ENCODE data around the gene CHRM5. TPM values are rescaled to one million over a fixed set of nuclear protein-coding genes. Genes with fewer than 3 reads are reported as not detected.
A peak's percentile ranks its signal among the peaks of the same experiment; 100 is the strongest.

CHRM5 gene
- total RNA-seq, 1 donor from 2014 or later = not detected

GRCh38 chr15:33971811-33972210 lies 3.5 kb downstream of the CHRM5 start:
- Histone ChIP-seq H3K36me3 (no peaks in the 10 kb centered on the region), H3K9me3 (no peaks in the 10 kb centered on the region), H3K27me3 (no peaks in the 10 kb centered on the region), H3K4me3 (no peak overlapping the region), H3K27ac (no peak overlapping the region), H3K4me1 (no peaks in the 10 kb centered on the region)
- intact Hi-C loops (cut with DNase I) = no loop called here
- DNase-seq (ENCODE audit: low spot score in 2 of 2) = no peak
- TF ChIP-seq CTCF (IDR thresholded peaks at IDR 0.05) = no peak

- Histone ChIP-seq H3K4me1 (no peaks in the 10 kb centered on the region), H3K27me3 (no peaks in the 10 kb centered on the region), H3K27ac (no peak overlapping the region), H3K4me3 (no peak overlapping the region), H3K36me3 (no peaks in the 10 kb centered on the region), H3K9me3 (no peaks in the 10 kb centered on the region)
- TF ChIP-seq CTCF (IDR thresholded peaks at IDR 0.05) = no peak
- intact Hi-C loops (cut with DNase I) = no loop called here
- no peak for DNase-seq (ENCODE audit: low spot score in 2 of 2)
Measured at GRCh38 chr15:33975022-33975565, 6.8 kb downstream of the CHRM5 start.

GRCh38 chr15:33980159-33980558 lies 11.9 kb downstream of the CHRM5 start:
- H3K27me3 ChIP-seq = no peaks in the 10 kb centered on the region
- no peaks in the 10 kb centered on the region for H3K9me3 ChIP-seq
- intact Hi-C loops (cut with DNase I) = no loop called here
- TF ChIP-seq CTCF (IDR thresholded peaks at IDR 0.05) = no peak
- no peaks in the 10 kb centered on the region for H3K36me3 ChIP-seq
- no peaks in the 10 kb centered on the region for H3K4me1 ChIP-seq
- no peak overlapping the region for H3K4me3 ChIP-seq
- no peak for DNase-seq (ENCODE audit: low spot score in 2 of 2)
- no peak overlapping the region for H3K27ac ChIP-seq

- Histone ChIP-seq H3K27ac (no peak overlapping the region), H3K9me3 (no peaks in the 10 kb centered on the region), H3K4me3 (no peak overlapping the region), H3K4me1 (no peaks in the 10 kb centered on the region), H3K36me3 (no peaks in the 10 kb centered on the region), H3K27me3 (no peaks in the 10 kb centered on the region)
- no peak for TF ChIP-seq CTCF (IDR thresholded peaks at IDR 0.05)
- no peak for DNase-seq (ENCODE audit: low spot score in 2 of 2)
- intact Hi-C loops (cut with DNase I) = no loop called here
Measured at GRCh38 chr15:33982516-33982915, 14.2 kb downstream of the CHRM5 start.

- H3K4me3 ChIP-seq = no peak overlapping the region
- H3K27me3 ChIP-seq = no peaks in the 10 kb centered on the region
- no peak for DNase-seq (ENCODE audit: low spot score in 2 of 2)
- no peaks in the 10 kb centered on the region for H3K4me1 ChIP-seq
- intact Hi-C loops (cut with DNase I) = no loop called here
- no peak for TF ChIP-seq CTCF (IDR thresholded peaks at IDR 0.05)
- H3K36me3 ChIP-seq = no peaks in the 10 kb centered on the region
- no peaks in the 10 kb centered on the region for H3K9me3 ChIP-seq
- H3K27ac ChIP-seq = peak overlapping the region in 1 of 2 donors; percentile 62
Measured at GRCh38 chr15:33985287-33985686, 17.0 kb downstream of the CHRM5 start.

- no peaks in the 10 kb centered on the region for H3K27me3 ChIP-seq
- intact Hi-C loops (cut with DNase I) = no loop called here
- no peak for DNase-seq (ENCODE audit: low spot score in 2 of 2)
- peak overlapping the region in 1 of 2 donors; percentile 62 for H3K27ac ChIP-seq
- no peaks in the 10 kb centered on the region for H3K9me3 ChIP-seq
- no peak for TF ChIP-seq CTCF (IDR thresholded peaks at IDR 0.05)
- no peaks in the 10 kb centered on the region for H3K36me3 ChIP-seq
- no peak overlapping the region for H3K4me3 ChIP-seq
- no peaks in the 10 kb centered on the region for H3K4me1 ChIP-seq
Measured at GRCh38 chr15:33985751-33986150, 17.5 kb downstream of the CHRM5 start.
